ENCODE measurements around the gene THOC6.
"Not testable (repeated sequence)": the region's sequence is repeated elsewhere in the genome, so short reads cannot be mapped to it uniquely, and the experiment has no call there.

Gene THOC6

DNA sequence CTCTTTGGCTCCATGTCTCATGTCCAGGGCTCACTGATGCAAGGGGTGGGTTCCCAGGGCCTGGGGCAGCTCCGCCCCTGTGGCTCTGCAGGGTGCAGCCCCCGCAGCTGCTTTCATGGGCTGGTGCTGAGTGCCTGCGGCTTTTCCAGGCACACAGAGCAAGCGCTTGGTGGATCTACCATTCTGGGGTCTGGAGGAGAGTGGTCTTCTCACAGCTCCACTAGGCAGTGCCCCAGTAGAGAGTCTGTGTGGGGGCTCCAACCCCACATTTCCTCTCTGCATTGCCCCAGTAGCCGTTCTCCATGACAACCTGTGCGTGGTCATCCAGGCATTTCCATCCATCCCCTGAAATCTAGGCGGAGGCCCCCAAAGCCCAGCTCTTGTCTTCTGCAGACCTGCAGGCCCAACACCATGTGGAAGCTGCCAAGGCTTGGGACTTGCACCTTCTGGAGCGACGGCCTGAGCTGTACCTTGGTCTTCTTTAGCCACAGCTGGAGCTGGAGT, 46.8 kb downstream of the THOC6 start:
- no peak for DNase-seq (ENCODE audit: low read depth in 2 of 3, low spot score in 1 of 3)

DNA sequence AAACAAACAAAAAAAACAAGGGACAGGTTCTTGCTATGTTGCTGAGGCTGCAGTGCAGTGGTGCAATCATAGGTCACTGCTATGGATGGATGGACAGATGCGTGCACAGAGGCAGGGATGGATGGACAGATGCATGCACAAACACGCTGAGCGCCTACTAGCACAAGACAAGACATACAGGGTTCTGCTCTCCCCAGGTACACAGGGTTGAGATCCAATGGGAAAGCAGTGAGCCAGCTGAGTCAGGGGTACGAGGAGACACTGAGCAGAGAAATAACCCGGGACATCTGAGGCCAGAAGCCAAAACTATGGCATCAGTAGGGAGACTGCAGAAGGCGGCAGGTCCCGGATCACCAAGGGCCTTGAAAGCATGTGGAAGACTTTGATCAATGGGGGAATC, 47.8 kb downstream of the THOC6 start:
- DNase-seq (ENCODE audit: low read depth in 2 of 3, low spot score in 1 of 3): no peak

DNA sequence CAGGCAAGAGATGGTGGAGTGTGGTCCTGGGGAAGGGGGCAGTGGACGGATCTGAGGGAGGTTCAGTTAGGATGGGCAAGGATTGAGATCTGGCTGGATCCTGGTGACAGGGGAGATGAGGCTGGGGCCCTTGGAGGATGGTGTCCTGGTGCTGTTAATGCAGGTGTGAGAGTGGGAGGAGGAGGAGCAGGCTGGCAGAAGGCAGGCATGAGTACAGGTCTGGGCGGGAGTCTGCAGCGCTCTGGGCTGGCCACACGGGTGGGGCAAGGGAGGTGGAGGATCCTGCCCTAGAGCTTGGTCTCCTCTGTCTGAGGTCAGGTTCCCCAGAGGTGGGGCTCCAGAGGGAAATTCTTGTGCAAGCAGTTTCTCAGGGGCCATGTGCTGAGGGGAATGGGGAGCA, 48.3 kb downstream of the THOC6 start:
- not testable (repeated sequence) for DNase-seq (ENCODE audit: low read depth in 2 of 3, low spot score in 1 of 3)

DNA sequence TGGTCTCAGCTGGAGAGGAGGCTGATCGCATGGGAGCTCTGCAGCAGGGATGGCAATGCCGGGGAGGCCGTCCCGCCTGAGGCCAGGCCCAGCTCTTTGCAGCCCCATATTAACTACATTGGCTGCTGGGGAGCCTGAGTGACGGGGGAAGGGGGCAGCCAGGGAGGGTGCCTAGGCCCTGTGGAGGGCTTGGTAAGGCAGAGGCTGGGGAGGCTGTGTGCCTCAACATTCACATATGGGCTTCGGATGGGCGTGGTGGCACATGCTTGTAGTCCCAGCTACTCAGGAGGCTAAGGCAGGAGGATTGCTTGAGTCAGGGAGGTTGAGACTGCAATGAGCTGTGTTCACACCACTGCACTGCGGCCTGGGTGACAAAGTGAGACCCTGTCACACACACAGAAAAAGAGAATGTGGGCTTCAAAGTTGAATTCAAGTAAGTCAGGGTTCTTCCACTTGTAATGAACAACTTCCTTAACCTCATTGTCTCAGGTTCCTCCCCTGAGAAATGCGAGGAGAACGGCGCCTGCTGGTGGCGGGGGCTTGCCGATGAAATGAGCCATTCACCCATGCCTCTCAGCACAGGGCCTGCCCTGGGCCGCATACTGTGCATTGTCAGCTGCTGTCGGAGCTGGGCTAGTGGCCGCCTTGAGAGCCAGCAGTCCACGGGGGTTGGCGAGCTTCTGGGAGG, 48.9 kb downstream of the THOC6 start:
- DNase-seq (ENCODE audit: low read depth in 2 of 3, low spot score in 1 of 3): not testable (repeated sequence)

DNA sequence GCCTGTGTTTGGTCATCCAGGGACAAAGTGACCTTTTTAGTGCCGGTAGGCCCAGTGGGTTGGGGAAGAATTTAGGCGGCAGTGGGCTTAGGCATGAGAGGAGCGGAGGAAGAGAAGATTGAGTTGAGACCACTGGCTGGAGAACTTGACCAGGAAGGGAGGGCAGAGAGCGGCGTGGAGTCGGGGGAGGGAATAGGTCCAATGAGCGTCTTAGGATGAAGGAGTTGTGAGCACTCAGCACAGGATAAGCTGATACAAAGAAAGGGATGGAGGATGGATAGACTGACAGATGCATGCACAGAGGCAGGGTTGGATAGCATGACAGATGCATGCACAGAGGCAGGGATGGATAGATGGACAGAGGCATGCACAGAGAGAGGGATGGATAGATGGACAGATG, 49.6 kb downstream of the THOC6 start:
- no peak for DNase-seq (ENCODE audit: low read depth in 2 of 3, low spot score in 1 of 3)

DNA sequence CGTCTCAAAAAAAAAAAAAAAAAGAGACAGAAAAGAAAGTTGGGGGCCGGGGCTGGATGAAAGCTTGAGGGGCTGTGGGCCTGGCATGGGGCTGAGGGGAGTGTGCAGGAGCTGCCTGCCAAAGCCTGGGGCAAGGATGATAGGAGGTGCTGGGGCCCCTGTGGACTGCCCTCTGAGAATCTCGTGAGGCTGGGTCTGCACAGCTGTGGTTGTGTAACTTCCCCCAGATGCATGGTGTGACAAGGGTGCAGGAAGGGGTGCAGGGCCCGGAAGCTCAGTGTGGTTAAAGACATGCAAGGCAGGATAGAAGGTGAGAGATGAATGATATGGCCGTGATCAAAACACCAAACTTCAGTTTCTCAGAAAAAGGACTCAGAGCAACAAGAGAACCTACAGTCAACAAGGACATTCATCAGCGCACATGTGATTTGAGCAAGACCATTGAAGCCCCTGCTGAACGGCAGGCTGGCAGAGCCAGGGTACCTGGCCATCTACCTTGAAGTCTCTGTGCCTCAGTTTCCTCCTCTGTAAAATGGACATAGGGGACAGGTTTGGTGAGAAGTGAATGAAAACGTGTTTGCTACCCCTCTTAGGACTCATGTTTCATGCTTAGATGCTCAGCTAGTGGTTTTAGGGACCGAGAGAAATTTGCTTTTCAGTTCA, 51.2 kb downstream of the THOC6 start:
- peak; percentile 66 to 73 (median 70) for DNase-seq (ENCODE audit: low read depth in 2 of 3, low spot score in 1 of 3)

DNA sequence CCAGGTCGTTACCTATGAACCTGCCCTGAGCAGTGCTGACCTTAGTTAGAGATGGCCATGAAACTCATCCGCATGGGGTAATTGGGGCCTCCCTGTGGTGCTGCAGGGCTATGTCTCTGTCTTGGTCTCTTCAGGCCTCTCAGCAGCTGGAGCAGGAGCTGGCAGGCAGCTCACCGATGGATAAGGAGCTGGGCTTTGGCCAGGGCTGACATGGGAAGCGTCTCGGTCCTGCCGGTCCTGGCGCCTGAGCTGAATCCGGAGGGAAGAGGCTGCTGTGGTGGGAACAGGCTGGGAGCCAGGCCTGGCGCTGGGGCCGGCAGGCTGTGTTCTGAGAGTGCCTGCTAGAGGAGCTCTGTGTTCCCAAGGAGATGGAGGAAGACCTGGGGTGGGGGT, 51.7 kb downstream of the THOC6 start:
- no peak for DNase-seq (ENCODE audit: low read depth in 2 of 3, low spot score in 1 of 3)

DNA sequence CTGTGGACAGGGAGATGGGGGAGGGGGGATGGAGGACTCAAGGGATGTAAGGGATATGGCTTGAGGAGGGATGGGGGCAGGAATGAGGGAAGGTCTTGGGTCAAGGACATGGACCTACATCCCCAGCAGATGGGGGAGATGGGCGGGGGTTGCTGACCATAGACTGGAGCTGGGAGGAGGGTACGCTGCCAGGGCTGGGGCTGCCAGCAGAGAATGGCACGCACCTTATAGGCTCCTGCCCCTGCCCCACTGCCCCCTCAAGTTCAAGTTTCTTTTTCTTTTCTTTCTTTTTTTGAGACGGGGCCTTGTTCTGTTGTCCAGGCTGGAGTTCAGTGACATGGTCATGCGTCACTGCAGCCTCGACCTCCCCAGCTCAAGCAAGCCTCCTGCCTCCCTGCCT, 52.1 kb downstream of the THOC6 start:
- not testable (repeated sequence) for DNase-seq (ENCODE audit: low read depth in 2 of 3, low spot score in 1 of 3)

DNA sequence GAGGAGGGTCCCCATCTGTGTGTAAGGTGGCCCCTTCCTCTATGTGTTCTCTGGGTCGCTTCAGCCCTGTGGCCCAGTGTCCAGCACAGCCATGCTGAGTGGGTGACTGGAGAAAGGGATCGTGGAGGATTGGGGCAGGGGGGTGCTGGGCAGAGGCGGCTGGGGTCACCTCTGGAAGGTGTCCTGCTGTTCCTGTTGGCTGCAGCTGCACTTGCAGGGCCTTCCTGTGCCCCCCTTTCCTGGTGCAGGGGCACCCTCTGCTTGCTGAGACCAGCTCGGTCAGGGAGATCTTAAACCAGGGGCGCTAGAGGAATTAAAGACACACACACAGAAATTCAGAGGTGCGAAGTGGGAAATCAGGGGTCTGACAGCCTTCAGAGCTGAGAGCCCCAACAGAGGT, 52.7 kb downstream of the THOC6 start:
- DNase-seq (ENCODE audit: low read depth in 2 of 3, low spot score in 1 of 3): no peak

All from stimulated activated CD4-positive, alpha-beta T cell treated with anti-CD3 and anti-CD28 coated beads, Interleukin-12 subunit alpha, Interleukin-12 subunit beta, amount 100 ng/mL, for 48 hours (primary cell).